A549 treated with DMSO at 1 μM for 4 hours (cell line): ENCODE data around the gene HHLA2. TPM values are rescaled to one million over a fixed set of nuclear protein-coding genes. Genes with fewer than 3 reads are reported as not detected.

Experiments
- total RNA-seq: library from RNA; stranded (reverse); fragments of 200-300 nt; extraction: Qiagen RNA extraction; gene quantifications from 5 replicates; pipeline ENCODE4 v1.2.3, GENCODE V29; 2022; ENCODE audit warnings: low read depth

The HHLA2 gene, protein sequence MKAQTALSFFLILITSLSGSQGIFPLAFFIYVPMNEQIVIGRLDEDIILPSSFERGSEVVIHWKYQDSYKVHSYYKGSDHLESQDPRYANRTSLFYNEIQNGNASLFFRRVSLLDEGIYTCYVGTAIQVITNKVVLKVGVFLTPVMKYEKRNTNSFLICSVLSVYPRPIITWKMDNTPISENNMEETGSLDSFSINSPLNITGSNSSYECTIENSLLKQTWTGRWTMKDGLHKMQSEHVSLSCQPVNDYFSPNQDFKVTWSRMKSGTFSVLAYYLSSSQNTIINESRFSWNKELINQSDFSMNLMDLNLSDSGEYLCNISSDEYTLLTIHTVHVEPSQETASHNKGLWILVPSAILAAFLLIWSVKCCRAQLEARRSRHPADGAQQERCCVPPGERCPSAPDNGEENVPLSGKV
- 0.05 to 0.26 TPM (median 0.08 TPM) in 4 of 5 replicates, not detected in the other for total RNA-seq

DNA sequence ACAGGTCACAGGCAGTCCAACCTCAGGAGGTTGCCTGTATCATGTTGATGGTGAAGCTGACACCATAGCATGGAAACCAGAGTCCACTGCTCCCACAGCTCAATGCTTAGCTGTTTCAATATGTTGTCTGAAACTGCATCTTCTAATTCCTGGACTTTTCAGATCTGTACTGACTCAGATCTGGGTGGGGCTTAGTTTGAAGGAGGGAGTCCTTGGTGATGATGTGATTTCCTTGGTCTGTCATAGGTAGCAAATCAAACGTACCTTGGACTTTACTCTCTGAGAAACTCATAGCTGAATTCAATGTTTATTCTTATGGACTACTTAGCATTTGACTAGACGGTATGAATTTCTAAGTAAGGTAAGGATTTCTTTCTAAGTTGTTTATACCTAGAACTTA is at the start of gene HHLA2:
Gene HHLA2 (plus strand): TSS at position 310 of the 400 bp plus-strand sequence. CDS start 55,266 bp downstream, outside the sequence.

Other genes starting within 250 kb of the HHLA2 start
- gene CD47, start 205.5 kb upstream of the HHLA2 start, total RNA-seq = 32.9 to 47.4 TPM (median 43.6 TPM) in 5 replicates
- gene IFT57, start 74.1 kb upstream of the HHLA2 start, total RNA-seq = 42.7 to 53.4 TPM (median 43.6 TPM) in 5 replicates
- gene MYH15, start 214.0 kb downstream of the HHLA2 start, total RNA-seq = 0.24 to 0.32 TPM (median 0.31 TPM) in 5 replicates